ENCODE data around the gene SLC4A7.

- TF ChIP-seq CTCF (conservative IDR thresholded peaks at IDR 0.05 in 1 of 2, IDR thresholded peaks at IDR 0.05 in 1 of 2; ENCODE audit: low read depth in 1 of 2, low read length in 2 of 2) (no peak), EZH2 (IDR thresholded peaks at IDR 0.05; ENCODE audit: low read length, missing control alignments) (no peak)
These were observed 22.9 kb upstream of the SLC4A7 start for GRCh38 chr3:27507111-27507510.
